Fibroblast of mammary gland (primary cell): ENCODE measurements around the gene NOTCH1.

Source experiments
- DNase-seq: peaks from one replicate; pipeline ENCODE4 v3.0.0-alpha.2; 2010; ENCODE audit warnings: low read depth
- H3K4me3 ChIP-seq: 2 replicates; pipeline ENCODE4 v1.5.1; 2011; ENCODE audit warnings: low read depth, mild to moderate bottlenecking, low read length, moderate library complexity; ENCODE audit not compliant: control insufficient read depth
- TF ChIP-seq, protein P1 (sequence below): conservative IDR thresholded peaks from 2 replicates; pipeline ENCODE4 v1.5.1; 2011; ENCODE audit warnings: low read depth, low read length, inconsistent platforms; ENCODE audit not compliant: control insufficient read depth, insufficient read depth

NOTCH1 gene

GRCh38 chr9:136517012-136517743, 28.7 kb downstream of the NOTCH1 start:
- no peak overlapping the region for H3K4me3 ChIP-seq
- TF ChIP-seq, protein P1, sequence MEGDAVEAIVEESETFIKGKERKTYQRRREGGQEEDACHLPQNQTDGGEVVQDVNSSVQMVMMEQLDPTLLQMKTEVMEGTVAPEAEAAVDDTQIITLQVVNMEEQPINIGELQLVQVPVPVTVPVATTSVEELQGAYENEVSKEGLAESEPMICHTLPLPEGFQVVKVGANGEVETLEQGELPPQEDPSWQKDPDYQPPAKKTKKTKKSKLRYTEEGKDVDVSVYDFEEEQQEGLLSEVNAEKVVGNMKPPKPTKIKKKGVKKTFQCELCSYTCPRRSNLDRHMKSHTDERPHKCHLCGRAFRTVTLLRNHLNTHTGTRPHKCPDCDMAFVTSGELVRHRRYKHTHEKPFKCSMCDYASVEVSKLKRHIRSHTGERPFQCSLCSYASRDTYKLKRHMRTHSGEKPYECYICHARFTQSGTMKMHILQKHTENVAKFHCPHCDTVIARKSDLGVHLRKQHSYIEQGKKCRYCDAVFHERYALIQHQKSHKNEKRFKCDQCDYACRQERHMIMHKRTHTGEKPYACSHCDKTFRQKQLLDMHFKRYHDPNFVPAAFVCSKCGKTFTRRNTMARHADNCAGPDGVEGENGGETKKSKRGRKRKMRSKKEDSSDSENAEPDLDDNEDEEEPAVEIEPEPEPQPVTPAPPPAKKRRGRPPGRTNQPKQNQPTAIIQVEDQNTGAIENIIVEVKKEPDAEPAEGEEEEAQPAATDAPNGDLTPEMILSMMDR: no peak
- no peak for DNase-seq

GRCh38 chr9:136516191-136516654, 29.6 kb downstream of the NOTCH1 start:
- no peak overlapping the region for H3K4me3 ChIP-seq
- TF ChIP-seq, protein P1: no peak
- no peak for DNase-seq

- TF ChIP-seq, protein P1: no peak
- H3K4me3 ChIP-seq: no peak overlapping the region
- no peak for DNase-seq
Observed at GRCh38 chr9:136515276-136515675, 30.6 kb downstream of the NOTCH1 start.

DNA sequence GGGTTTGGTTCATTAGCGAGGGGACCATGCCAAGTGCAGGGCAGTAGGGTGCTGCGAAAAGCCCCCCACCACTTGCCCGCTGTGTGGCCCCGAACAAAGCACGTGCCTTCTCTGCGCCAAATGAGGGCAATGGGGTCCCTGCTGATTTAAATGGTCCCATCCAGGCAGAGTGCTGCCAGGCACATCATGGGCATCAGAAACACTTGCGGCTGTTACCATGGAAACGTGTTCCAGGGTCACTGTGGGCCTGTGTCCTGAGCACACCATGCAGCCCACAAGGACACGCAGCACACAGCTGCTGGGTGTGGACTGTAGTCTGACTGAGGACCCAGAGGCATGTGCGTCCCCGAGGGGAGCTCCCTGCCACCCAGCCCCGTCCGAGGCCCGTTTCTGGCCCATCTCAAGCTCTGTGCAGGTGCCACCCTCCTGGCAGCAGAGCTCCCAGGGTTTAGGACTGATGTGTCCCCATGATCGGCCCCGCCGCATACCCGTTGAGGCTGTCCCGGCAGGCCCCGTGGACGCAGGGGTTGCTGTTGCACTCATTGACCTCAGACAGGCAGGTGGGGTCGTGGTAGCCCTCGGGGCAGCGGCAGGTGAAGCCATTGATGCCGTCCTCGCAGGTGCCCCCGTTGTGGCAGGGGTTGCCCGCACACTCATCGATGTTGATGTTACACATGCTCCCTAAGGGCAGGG, 31.7 kb downstream of the NOTCH1 start:
- DNase-seq: no peak
- TF ChIP-seq, protein P1: no peak
- H3K4me3 ChIP-seq: no peak overlapping the region

- TF ChIP-seq, protein P1: no peak
- no peak overlapping the region for H3K4me3 ChIP-seq
- no peak for DNase-seq
Observed at GRCh38 chr9:136513191-136513590, 32.7 kb downstream of the NOTCH1 start.

GRCh38 chr9:136512651-136513071, 33.2 kb downstream of the NOTCH1 start:
- TF ChIP-seq, protein P1: no peak
- H3K4me3 ChIP-seq: no peak overlapping the region
- no peak for DNase-seq
